ENCODE data around the gene ENHO.

- TF ChIP-seq YY1 (IDR thresholded peaks at IDR 0.05; ENCODE audit: insufficient read depth, insufficient read length), result no peak
- no peak for TF ChIP-seq ZNF274 (IDR thresholded peaks at IDR 0.05; ENCODE audit: low read depth, low read length)
- no peak for TF ChIP-seq SUZ12 (IDR thresholded peaks at IDR 0.05; ENCODE audit: extremely low read depth, insufficient read depth, insufficient read length)
Measured at GRCh38 chr9:34556949-34557348, 34.2 kb upstream of the ENHO start.
